Measurements from ENCODE around the gene CFTR. TPM values are rescaled to one million over a fixed set of nuclear protein-coding genes. Genes with fewer than 3 reads are reported as not detected.

The CFTR gene
- total RNA-seq, 1 experiment from 2014 or later, result 0.31 TPM

- CTCF ChIA-PET, result no interaction called here
- no peak for TF ChIP-seq SIN3A (IDR thresholded peaks at IDR 0.05; ENCODE audit: borderline replicate concordance, insufficient read depth, low read depth, low read length)
- no peak for TF ChIP-seq CTCF (IDR thresholded peaks at IDR 0.05)
- TF ChIP-seq POLR2AphosphoS5 (IDR thresholded peaks at IDR 0.05; ENCODE audit: low read depth, low read length), result no peak
- no peak for TF ChIP-seq TCF7L2 (IDR thresholded peaks at IDR 0.05; ENCODE audit: low read depth, low read length)
- TF ChIP-seq, protein P1, sequence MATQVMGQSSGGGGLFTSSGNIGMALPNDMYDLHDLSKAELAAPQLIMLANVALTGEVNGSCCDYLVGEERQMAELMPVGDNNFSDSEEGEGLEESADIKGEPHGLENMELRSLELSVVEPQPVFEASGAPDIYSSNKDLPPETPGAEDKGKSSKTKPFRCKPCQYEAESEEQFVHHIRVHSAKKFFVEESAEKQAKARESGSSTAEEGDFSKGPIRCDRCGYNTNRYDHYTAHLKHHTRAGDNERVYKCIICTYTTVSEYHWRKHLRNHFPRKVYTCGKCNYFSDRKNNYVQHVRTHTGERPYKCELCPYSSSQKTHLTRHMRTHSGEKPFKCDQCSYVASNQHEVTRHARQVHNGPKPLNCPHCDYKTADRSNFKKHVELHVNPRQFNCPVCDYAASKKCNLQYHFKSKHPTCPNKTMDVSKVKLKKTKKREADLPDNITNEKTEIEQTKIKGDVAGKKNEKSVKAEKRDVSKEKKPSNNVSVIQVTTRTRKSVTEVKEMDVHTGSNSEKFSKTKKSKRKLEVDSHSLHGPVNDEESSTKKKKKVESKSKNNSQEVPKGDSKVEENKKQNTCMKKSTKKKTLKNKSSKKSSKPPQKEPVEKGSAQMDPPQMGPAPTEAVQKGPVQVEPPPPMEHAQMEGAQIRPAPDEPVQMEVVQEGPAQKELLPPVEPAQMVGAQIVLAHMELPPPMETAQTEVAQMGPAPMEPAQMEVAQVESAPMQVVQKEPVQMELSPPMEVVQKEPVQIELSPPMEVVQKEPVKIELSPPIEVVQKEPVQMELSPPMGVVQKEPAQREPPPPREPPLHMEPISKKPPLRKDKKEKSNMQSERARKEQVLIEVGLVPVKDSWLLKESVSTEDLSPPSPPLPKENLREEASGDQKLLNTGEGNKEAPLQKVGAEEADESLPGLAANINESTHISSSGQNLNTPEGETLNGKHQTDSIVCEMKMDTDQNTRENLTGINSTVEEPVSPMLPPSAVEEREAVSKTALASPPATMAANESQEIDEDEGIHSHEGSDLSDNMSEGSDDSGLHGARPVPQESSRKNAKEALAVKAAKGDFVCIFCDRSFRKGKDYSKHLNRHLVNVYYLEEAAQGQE (IDR thresholded peaks at IDR 0.05; ENCODE audit: insufficient read depth in 1 of 2, low read depth in 2 of 2, low read length in 1 of 2), result no peak
Measured at GRCh38 chr7:117610396-117610795, 130.6 kb downstream of the CFTR start.

DNA sequence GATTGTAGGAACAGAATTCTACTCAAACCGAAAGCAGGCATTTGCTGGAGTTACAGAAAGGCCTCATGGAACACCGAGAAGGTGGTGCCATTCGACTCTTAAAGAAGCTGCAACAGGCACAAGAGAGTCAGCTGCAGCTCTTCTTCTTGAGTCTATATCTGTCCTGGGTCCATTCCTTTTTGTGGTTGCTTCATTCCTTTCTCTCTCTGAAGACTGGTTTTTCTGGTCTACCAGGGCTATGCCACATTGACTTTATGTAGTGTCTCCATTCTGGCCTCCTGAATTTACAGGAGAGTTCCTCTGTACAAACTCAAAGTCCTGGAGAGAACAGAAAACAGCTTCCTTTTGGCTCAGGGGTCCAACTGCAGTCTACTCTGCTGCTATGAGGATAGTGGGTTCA lies 132.8 kb downstream of the CFTR start:
- ATAC-seq, result no peak

More at GRCh38 chr7:117610396-117610795, 130.6 kb downstream of the CFTR start:
- H3K27me3 ChIP-seq (ENCODE audit: control insufficient read depth, insufficient read depth, low read length), result no peaks in the 10 kb centered on the region
- ATAC-seq (no peak), DNase-seq (ENCODE audit: low read depth, low spot score) (no peak)
- in situ Hi-C loops (cut with HindIII; ENCODE audit: low pct_unique_long_range_greater_than_20kb, low sequenced_read_pairs) (no loop called here), intact Hi-C loops (cut with micrococcal nuclease; ENCODE audit: unreplicated experiment) (no loop called here)
- H3K36me3 ChIP-seq (ENCODE audit: control insufficient read depth, insufficient read depth, low read length), result no peaks in the 10 kb centered on the region; the same call in 1 of the 2 replicates
- H3K4me1 ChIP-seq (ENCODE audit: control insufficient read depth, insufficient read depth, low read length), result no peaks in the 10 kb centered on the region
- POLR2A ChIA-PET, result no interaction called here
- no peak overlapping the region for H3K4me3 ChIP-seq (ENCODE audit: low read depth in 2 of 2, low read length in 2 of 2)
- H3K27ac ChIP-seq (ENCODE audit: low read length), result no peak overlapping the region
- no TSS peak for BruUV-seq (replicated peaks)
- no peaks in the 10 kb centered on the region for H3K9me3 ChIP-seq (ENCODE audit: control insufficient read depth, insufficient read depth, low read depth, low read length)

More for the DNA sequence above, 132.8 kb downstream of the CFTR start:
- no peak for DNase-seq (ENCODE audit: low read depth, low spot score)
- Histone ChIP-seq H3K27me3 (ENCODE audit: control insufficient read depth, insufficient read depth, low read length) (no peaks in the 10 kb centered on the region), H3K36me3 (ENCODE audit: control insufficient read depth, insufficient read depth, low read length) (no peaks in the 10 kb centered on the region; the same call in 1 of the 2 replicates), H3K4me1 (ENCODE audit: control insufficient read depth, insufficient read depth, low read length) (no peaks in the 10 kb centered on the region), H3K9me3 (ENCODE audit: control insufficient read depth, insufficient read depth, low read depth, low read length) (no peaks in the 10 kb centered on the region), H3K4me3 (ENCODE audit: low read depth in 2 of 2, low read length in 2 of 2) (no peak overlapping the region), H3K27ac (ENCODE audit: low read length) (no peak overlapping the region)
- intact Hi-C loops (cut with micrococcal nuclease; ENCODE audit: unreplicated experiment) (no loop called here), in situ Hi-C loops (cut with HindIII; ENCODE audit: low pct_unique_long_range_greater_than_20kb, low sequenced_read_pairs) (no loop called here)
- CTCF ChIA-PET, result no interaction called here
- POLR2A ChIA-PET, result no interaction called here
- no peak for TF ChIP-seq CTCF (IDR thresholded peaks at IDR 0.05)
- TF ChIP-seq, protein P1 (IDR thresholded peaks at IDR 0.05; ENCODE audit: insufficient read depth in 1 of 2, low read depth in 2 of 2, low read length in 1 of 2), result no peak
- no peak for TF ChIP-seq SIN3A (IDR thresholded peaks at IDR 0.05; ENCODE audit: borderline replicate concordance, insufficient read depth, low read depth, low read length)
- TF ChIP-seq TCF7L2 (IDR thresholded peaks at IDR 0.05; ENCODE audit: low read depth, low read length), result no peak
- no peak for TF ChIP-seq POLR2AphosphoS5 (IDR thresholded peaks at IDR 0.05; ENCODE audit: low read depth, low read length)
- no TSS peak for BruUV-seq (replicated peaks)
